GM19035 (cell line): ENCODE data around the gene TDRD12.

ENCODE experiments used
- ATAC-seq: cut with Tn5 transposase; IDR thresholded peaks from one replicate; pipeline ENCODE4 v1.9.1; 2021; ENCODE audit not compliant: unreplicated experiment

The TDRD12 gene

DNA sequence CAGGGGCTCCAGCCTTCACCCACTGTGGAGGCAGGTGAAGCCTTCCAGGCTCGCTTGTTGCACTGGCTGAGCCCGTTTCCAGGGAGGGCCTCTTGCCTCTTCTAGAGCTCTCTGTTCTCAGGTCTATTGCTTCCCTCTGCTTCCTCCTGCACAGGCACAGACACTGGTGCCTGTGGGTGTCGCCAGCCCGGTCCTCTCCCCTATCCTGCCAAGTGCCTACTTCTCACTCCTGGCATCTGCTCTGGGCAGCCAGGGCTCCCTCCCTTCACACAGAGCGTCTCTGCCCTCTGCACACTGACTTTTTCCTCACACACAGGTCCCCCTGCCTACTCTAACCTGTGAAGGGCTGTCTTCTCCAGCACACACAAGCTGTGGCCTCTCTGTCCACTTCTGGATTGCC, 89.7 kb downstream of the TDRD12 start:
- ATAC-seq, result no peak

DNA sequence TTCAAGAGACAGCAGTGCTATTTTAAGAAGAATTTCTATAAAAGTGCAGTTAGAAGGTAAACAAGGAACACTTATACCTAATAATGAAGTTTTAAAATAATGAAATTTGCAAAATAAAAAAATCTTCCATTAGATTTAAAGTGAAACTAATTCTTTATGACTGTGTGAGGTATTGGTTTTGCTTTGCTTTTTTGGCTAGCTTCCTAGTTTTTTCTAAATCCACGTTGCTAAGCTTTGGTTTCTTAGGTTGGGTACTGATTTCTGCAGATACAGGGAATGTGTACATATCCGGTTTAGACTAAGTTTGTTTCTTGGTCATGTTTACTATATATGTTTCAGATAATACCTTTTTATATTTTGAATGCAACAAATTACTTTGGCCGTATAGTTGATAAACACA, 90.2 kb downstream of the TDRD12 start:
- no peak for ATAC-seq

DNA sequence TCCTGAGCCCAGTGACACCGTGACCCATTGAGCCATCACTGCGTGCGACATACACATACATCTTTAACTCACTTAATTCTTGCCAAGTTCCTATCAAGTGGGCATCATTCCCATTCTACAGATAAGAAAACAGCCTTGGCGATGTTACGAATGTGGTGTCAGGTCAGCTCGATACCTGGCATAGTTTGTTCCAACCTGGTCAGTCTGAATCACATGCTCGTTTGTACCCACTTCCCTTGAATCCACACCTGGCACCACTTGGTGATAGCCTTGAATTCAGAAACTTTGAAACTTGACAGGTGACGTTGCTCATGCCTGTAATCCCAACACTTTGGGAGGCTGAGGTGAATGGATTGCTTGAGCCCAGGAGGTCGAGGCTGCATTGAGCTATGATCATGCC, 90.9 kb downstream of the TDRD12 start:
- ATAC-seq, result no peak

DNA sequence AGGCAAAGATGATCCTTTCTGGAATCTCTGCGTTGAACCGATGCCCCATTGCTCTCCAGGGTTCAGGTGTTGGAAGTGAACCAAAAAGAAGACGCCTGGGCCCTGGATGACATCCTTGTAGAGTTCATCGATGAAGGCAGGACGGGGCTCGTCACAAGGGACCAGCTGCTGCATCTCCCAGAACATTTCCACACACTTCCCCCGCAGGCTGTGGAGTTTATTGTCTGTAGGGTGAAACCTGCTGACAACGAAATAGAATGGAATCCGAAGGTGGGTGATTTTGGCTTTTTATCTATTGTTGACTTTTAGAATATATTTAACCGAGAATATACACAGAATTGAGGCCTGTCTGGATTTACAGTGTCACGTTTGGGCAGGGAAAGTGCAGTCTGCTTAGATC, 91.6 kb downstream of the TDRD12 start:
- no peak for ATAC-seq

DNA sequence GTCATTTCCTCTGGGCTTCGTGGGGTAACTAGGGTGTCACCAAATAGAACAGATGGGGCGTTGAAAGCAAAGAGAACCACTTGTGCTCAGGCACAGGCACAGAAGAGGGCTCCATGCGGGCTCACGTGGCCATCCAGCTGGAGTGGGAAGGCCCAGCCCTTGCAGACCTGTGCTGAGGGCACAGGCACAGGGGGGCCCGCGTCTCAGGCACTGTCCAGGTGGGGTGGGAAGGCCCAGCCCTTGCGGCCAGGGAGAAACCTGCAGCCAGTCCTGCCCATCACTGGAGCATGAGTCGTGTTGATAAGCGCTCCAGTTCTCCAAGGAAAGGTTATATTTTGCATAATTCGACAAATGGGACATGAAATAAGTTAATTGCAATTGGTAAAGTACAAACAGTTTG, 92.5 kb downstream of the TDRD12 start:
- ATAC-seq, result no peak

DNA sequence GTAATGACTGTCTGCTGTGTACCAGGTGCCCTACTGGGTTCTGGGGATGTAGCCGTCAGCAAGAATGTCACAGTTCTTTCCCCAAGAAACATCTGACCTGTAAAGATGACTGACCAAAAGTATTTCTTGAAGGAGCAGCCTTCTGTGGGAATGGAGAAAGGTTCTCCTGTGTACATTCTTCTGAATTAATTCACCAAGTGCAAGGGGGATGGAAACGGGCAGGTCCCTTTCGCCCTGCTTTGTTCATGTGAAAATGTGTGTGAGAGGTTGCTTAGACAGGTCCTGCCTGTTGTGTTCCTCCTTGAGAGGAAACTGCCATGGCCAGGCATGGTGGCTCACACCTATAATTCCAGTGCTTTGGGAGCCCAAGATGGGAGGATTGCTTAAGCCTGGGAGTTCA, 93.0 kb downstream of the TDRD12 start:
- no peak for ATAC-seq

DNA sequence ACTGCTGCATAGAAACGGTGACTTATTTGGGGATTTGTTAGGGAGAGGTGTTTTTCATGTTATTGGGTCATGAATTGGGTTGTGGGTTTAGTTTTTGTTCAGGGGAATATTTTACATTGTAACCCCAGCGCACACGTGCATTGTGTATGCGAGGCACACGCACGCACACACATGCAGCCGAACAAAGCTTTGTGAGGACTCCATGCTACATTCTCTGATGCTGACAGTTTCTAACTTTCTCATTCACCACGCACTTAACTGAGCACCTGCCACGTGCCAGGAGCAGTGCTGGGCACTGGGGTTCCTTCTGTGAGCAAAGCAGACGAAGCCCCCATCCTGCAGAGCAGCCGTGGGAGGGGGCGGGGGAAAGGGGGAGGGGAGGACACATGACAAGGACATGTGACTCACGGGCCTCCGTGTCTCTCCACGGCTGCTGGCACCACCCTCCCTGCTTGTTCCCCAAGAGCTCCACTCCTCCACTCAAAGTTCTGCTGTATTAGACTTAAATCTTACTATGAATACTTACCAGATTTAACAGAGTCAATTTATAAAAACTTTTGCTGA, 94.4 kb downstream of the TDRD12 start:
- no peak for ATAC-seq

DNA sequence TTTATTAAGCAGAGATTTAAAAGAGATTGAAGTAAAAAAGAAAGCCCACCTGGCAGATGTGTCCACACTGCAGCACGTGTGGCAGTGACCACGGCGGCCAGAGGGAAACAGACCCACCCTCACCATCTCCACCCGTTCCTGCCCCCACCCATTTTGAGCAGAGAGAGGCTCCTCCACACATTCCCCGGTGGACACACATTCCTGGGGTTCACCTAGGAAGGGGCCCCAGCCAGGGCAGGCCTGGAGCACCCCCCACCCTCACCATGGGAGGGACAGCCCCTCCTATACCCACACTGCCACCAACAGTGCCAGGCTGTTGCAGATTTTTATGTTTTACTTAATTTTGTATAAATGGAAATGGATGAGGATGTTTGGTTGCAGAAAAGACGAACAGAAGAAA, 95.1 kb downstream of the TDRD12 start:
- no peak for ATAC-seq

DNA sequence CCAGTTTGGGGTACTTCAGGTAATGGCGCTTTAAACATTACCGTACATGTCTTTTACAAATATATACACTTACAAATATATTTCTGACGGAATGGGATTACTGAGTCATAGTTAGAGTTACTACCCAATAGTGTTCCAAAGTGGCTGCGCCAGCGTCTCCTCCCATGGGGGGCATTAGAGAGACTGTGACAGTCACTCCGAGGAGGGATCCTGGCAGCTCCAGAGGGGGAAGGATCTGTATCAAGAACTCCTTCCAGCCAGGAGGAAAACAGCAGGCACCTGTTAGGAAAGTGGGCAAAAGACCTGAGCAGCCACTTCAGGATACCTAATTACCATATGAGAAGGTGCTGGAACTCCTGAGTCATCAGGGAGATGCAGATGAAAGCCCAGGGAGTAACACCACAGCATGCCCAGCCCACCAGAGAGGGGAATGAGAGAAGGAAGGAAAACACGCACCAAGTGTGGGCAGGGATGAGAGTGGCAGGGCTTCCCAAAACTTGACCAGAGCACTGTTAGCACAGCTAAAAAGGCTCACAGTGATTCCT, 97.1 kb downstream of the TDRD12 start:
- no peak for ATAC-seq

DNA sequence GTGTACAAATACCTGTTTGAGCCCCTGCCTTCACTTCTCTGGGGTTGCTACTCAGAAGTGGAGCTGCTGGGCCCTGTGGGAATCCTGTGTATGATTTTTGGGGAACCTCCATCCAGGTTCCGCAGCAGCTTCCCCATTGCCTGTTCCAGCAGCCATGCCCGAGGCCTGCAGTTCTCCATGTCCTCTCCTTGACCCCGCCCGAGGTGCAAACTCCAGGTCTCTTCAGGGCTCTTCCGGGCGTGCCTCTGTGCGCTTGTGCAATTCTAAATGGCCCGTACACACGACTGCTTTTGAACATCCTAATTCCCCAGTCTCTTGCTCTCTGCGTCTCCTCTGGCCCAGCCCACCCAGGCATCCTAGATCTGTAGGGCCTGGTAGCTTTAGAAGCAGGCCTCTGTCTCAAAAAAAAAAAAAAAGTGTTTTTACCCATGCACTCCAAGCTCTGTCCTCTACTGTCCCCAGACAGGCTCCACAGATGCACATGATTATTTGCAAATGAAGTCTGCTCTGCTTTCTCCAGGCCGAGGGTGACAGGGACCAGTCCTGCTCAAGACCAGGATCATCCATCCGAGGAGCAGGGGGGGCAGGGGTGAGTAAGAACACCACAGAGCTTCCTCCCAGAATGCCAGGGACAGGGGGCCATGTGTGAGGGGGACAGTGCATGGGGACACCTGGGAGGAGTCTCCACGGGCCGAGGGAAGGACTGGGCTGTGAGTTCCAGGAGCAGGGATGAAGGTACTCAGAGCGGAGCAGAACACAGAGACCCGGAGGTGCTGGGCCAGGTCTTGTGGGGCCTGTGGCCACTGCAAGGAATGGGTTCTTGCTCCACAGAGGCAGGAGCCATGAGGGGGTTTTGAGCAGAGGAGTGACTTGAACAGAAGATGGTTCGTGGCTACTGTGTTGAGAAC, 98.3 kb downstream of the TDRD12 start:
- no peak for ATAC-seq

DNA sequence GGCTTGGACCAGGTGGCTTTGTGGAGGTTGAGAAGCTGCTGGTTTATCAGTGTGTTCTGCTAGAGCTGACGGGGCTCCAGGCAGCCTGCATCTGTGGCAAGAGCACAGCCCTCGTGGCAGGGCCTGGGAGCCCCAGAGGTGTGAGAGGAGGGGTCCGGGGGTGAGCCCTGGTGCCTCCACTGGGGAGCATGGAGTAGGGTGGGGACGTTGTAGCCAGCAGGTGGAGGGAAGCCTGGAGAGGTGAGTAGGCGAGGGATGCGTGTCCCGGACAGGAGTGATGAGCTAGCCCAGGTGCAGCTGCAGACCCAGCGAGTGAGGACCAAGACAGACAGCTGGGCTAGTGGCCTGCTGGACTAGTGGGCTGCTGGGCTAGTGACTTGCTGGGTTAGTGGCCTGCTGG, 99.0 kb downstream of the TDRD12 start:
- no peak for ATAC-seq

DNA sequence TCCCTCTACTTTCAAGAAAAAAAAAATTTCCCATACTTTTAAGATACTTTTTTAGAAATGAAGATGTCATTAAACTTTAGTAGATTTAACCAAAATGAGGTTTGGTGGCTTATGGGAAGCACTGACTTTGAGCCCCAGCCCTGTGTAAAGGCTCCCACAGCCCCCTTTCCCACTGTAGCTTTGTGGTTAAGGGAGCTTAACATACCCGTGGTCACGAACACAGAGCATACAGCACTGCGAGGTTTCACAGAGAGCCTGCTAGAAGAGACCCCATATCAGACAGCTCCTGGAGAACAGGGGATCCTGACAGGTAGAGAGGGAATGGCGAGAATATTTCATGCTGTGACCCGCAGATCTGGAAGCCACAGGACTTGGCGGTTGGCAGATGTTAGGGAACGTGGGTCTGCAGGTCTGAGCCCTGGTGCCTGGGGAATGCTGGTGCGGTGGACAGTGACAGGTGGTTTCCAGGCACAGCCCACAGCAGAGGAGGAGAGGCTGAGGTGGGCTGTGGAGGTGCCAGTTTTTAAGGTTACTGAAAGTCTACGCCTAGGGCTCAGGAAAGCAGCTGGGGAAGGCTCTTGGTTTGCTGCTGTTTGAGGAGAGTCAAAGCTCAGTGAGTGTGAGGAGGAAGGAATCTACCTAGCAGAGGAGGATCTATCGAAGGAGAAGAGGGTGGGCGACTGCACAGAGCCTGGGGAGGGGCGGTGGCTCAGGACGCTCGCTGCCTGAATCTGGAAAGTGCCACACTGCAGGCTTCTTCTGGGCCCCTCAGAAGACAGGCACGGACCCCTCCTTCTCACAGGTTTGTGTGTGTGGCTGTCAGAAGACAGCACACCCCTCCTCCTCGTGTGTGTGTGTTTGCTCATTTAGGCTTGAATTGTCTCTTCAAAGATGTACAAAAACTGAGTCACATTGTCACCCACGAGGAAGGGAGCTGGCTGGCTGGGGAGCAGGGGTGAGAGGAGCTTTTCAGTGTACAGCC, 100.1 kb downstream of the TDRD12 start:
- no peak for ATAC-seq

DNA sequence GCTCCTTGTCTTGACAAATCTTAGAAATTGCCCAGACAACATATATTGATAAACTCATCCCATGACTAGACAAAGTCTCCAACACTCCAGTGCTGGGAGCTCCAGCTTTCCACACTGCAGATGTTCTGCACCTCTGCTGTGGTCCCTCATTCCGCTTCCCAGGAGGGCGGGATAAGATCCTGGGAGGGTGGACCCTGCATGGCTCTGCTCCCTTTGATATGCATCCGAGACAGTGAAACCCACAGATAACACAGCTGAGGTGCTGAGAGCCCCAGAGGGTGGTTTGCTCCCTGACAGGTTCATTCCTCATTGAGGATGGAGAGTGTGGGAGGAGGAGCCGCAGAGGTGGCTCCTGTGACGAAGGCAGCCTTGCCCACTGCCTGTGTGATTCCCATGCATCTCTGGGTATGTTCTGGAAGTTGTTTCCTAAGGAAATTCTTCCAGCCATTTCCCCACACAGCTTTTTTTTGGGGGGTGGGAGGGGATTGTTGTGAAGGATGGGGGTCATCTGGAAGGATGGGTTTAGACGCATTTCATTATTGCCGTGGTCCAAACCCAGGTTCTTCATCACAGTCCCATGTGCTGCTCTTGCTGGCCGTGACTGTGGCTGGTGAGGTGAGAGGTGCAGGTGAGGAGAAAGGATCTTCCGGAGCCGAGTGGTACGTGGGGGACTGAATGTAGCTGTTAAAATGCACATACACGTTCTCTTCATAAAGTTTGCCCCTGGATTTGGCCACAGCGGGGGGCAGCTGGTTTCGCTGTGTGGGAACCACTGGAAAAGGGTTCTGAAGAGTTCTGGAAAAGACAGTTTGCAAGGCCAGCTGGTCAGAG, 103.6 kb downstream of the TDRD12 start:
- ATAC-seq, result no peak

DNA sequence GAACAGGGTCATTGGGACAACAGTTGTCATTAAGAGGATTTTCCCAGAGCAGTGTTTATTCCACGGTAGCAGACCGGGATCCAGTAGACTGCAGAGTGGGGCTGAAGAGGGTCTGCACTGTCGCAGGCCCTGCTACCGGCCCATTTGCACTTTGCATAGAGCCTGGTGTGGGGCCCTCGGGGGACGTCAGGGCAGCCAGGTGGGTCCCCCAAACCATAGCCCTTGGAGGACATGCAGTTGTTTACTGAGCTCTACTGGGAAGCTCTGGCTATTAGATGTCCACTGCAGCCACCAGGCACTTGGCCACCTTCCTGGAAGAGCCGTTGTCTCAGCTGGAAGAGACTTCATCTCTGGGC, 104.2 kb downstream of the TDRD12 start:
- no peak for ATAC-seq

DNA sequence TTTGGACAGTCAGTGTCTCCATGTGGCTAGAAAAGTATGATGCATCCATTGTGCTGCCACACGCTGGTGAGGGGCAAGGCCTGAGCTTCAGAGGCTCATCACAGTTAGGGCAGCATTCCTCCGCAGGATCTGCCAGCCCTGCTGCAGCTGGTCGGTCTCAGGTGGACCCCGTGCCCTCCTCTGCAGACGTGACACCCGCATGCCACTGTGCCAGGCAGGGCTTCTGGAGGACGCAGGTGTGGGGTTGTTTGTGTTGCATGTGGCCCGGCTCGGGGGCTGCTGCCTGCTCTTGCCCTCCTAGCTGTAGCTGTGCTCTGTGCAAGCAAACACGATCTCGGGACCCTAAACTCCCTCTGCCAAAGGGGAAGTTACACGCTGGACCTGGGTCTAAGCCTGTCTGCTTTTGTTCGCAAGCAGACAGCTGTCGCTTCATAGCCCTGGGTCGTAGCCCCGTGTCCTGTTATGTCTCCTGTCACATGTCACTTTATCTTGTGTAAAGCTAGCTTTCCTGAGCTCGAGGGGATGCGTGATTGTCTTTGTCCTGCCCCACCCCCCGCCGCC, 104.7 kb downstream of the TDRD12 start:
- ATAC-seq, result no peak

DNA sequence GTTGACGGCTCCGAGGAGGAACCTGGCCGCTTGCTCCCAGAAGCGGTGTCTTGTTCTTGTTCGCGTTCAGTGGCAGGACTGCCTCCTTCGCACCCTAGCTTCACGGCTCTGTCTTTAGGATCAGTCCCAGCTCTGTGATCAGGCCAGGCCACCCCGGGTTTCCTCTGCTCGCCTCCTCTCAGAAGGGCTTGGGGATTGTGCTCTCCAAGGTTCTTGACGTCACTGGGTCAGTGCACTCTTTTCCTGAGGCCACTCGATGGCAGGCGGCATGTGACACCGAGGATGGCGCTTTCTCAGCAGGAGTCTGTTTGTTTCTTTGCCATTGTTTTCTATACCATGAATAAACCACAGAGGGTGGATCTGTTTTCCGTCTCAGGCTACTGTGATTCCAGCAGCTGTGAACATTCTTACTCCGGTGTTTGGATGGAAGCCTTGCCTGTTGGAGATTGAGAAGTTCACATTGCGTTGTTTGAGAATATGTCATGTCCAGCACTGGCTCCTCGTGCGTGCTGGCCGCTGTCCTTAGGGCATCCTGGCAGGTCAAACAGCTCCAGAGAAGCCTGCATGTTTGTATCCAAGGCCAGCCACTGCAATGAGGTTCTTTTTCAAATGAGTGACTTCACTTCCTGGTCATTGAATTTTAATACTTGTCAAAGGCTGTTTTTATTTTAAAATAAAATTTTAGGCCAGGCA, 105.5 kb downstream of the TDRD12 start:
- no peak for ATAC-seq

DNA sequence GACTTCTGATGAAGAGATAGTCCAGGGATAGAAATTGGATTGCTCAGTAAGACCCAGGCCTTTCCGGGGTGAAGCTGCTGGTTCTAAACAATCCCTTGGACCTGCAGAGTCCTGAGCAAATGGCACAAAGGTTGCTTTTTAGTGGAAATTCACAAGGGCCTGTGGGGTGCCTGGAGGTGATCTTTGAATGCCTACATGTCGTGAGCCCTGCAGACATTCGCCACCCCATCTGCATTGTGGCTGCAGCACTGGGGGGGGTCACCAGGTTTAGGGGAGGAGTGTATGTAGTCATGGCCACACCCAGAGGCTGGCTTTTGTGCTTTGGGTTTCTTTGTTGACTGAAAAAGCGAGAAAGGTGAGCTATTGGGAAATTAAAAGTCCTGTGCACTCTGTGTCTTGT, 108.6 kb downstream of the TDRD12 start:
- ATAC-seq, result no peak

DNA sequence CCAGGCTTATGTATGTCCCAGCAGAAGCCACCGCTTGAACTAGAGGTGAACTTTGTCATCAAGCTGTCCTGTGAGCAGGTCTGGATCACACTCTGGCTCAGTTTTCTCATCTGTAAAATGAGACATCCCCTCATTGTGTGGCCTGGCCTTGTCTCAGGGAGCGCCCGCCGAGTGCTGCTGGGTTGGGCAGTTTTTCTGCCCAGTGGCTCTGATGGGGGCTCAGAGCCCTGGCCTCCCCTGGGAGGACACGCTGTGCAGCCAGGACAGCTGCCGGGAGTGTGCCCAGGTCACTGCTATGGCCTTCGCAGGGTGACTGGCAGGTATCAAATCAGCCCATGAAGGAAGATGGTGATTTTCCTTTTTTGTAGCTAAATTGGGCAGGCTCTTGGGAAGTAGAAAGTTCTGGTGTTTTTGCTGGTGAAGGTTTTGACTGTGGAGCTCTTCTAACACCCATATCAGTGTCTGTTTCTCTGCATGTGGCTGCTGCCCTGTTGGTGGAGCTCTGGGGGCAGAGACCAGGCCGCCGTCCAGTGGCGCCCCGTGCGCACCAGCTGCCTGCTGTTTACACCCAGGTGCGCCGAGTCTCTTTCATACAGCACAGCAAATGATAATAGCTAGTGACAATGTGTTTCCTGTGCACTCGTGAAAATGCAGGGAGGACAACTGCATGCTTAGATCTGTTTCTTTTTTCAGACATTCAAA, 109.2 kb downstream of the TDRD12 start:
- no peak for ATAC-seq

DNA sequence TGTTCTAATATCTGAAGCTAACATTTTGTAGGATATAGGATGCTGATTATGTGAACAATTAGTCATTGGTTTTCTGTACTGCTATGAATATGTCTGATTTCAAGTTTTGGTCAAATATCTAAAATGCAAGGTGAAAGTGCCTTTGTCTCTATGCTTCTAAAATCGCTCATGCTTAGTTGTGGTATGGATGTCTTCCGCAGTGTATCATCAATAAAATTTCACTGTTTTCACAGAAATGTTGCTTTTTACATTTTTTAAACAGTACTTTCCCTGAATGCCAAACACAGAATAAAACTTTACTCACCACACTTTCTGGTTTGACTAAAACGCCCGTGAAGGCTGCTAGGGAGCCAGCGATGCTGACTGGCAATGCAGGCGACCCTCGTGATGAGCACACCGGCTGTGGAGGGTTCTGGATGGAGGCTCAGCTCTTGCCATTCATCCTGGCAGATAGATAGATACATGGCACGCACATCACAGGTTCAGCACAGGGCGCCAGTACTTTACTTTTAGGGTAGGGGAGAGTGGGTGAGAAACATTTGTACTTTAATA, 109.9 kb downstream of the TDRD12 start:
- ATAC-seq, result no peak
